ENCODE data around the gene C11orf97.

The C11orf97 gene

DNA sequence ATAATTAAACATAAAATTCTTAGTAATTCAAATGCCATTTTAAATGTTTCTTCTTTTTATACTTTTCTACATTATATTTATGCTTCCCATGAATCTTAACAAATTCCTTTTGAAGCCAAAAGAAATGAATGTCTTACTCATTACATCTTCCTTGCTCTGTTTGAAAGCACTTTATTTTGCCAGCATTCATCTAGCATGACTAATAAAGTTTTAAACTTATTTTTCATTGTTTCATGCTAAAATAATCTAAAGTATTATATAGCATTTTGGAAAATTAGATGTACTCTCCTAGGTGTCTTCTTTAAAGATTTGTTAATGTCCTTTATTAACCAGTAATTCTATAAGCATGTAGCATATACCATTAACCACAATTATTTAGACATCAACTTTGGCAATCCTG lies 45.2 kb downstream of the C11orf97 start:
- TF ChIP-seq CTCF (IDR thresholded peaks at IDR 0.05; ENCODE audit: insufficient read depth, low read depth, low read length, missing control alignments): no peak
- DNase-seq (ENCODE audit: low read depth): no peak
- no peak overlapping the region for H3K4me3 ChIP-seq (ENCODE audit: low read depth, low read length)

GRCh38 chr11:94557992-94558391 lies 45.7 kb downstream of the C11orf97 start:
- TF ChIP-seq CTCF (IDR thresholded peaks at IDR 0.05; ENCODE audit: insufficient read depth, low read depth, low read length, missing control alignments): no peak

GRCh38 chr11:94558468-94558867 lies 46.2 kb downstream of the C11orf97 start:
- no peak for TF ChIP-seq CTCF (IDR thresholded peaks at IDR 0.05; ENCODE audit: insufficient read depth, low read depth, low read length, missing control alignments)
- no peak overlapping the region for H3K4me3 ChIP-seq (ENCODE audit: low read depth, low read length)
- DNase-seq (ENCODE audit: low read depth): no peak

More at GRCh38 chr11:94557992-94558391, 45.7 kb downstream of the C11orf97 start:
- DNase-seq (ENCODE audit: low read depth): no peak
- H3K4me3 ChIP-seq (ENCODE audit: low read depth, low read length): no peak overlapping the region

- no peak for DNase-seq (ENCODE audit: low read depth)
- no peak overlapping the region for H3K4me3 ChIP-seq (ENCODE audit: low read depth, low read length)
- TF ChIP-seq CTCF (IDR thresholded peaks at IDR 0.05; ENCODE audit: insufficient read depth, low read depth, low read length, missing control alignments): no peak
These were observed 46.7 kb downstream of the C11orf97 start for GRCh38 chr11:94558932-94559331.

DNA sequence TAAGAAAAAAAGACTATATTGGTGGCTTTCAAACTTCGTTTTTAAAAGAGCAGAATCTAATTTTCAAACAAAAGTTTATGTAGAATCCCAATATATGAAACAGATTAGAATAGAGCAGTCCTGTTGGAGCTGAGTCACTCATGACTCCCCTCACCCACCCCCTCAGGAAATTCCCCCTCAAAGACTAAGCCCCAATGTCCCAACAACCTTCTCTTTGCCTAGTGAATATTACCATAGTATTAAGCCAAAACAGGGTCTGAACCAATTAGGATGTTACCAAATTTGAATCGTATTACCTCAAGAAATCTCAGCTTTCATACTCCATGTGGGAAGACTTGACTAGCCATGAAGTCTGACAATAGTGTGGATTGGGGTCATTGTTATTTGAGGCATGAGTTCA lies 47.1 kb downstream of the C11orf97 start:
- H3K4me3 ChIP-seq (ENCODE audit: low read depth, low read length): no peak overlapping the region

GRCh38 chr11:94560834-94561233 lies 48.6 kb downstream of the C11orf97 start:
- TF ChIP-seq CTCF (IDR thresholded peaks at IDR 0.05; ENCODE audit: insufficient read depth, low read depth, low read length, missing control alignments): no peak
- no peak overlapping the region for H3K4me3 ChIP-seq (ENCODE audit: low read depth, low read length)
- DNase-seq (ENCODE audit: low read depth): no peak

More for the DNA sequence above, 47.1 kb downstream of the C11orf97 start:
- no peak for DNase-seq (ENCODE audit: low read depth)
- no peak for TF ChIP-seq CTCF (IDR thresholded peaks at IDR 0.05; ENCODE audit: insufficient read depth, low read depth, low read length, missing control alignments)

DNA sequence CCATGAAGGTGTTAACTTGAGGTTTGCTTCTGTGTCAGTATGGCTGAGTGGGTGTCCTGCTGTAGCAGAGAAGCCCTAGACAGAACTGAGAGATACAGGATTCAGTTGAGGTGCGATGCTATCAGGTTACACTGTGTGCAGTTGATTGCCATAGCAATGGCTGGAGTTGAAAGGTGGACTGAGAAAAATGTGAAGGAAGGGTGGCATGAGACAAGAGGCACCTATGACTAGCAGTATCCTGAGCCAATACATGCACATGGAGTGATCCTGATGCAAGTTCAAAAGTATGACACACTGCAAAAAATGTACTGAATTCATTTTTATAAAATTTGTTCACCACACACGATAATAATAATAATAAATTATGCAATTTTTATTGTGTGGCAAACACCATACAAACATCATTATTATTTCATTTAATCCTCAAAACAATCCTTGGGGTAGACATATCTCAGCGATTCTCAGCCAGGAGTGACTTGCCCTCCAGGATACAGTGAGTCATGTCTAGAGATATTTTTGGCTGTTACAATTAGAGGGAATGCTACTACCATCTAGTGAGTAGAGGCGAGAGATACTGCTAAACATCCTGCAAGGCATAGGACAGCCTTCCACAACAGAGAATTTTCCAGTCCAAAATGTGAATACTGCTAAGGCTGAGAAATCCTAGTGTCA lies 51.1 kb downstream of the C11orf97 start:
- DNase-seq (ENCODE audit: low read depth): no peak
- H3K4me3 ChIP-seq (ENCODE audit: low read depth, low read length): no peak overlapping the region
- no peak for TF ChIP-seq CTCF (IDR thresholded peaks at IDR 0.05; ENCODE audit: insufficient read depth, low read depth, low read length, missing control alignments)

Measured in GM12865 (cell line).